ENCODE measurements around the gene TMEM236. TPM values are rescaled to one million over a fixed set of nuclear protein-coding genes. Genes with fewer than 3 reads are reported as not detected.
"Not testable (repeated sequence)": the region's sequence is repeated elsewhere in the genome, so short reads cannot be mapped to it uniquely, and the experiment has no call there.

The TMEM236 gene
- total and polyA plus RNA-seq, 7 donors: 0.28 to 10.5 (median 1.8) TPM

DNA sequence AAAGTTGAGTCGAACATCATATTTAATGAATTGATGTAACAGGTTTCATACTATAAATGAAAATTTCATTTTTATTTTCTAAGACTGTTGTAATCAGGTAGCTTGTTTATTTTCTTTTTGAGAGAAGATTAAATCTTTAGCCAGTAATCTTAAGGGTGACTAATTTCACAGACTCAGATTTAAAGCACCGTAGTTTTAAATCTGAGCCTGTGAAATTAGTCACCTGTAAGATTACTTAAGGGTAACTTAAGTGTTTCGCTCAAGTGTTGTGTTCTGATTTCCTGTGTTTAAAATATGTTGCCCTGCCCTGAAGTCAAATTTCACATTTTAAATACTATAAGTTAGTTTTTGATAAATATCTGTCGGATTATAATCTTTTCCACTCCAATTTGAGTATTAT lies 35.8 kb upstream of the TMEM236 start:
- H3K36me3 ChIP-seq: peaks cover 0 to 61% (median 20%) of the 10 kb centered on the region in 4 donors
- WGBS, 2 donors: 95 to 96% methylated on average over 4 of the region's 4 CpGs

DNA sequence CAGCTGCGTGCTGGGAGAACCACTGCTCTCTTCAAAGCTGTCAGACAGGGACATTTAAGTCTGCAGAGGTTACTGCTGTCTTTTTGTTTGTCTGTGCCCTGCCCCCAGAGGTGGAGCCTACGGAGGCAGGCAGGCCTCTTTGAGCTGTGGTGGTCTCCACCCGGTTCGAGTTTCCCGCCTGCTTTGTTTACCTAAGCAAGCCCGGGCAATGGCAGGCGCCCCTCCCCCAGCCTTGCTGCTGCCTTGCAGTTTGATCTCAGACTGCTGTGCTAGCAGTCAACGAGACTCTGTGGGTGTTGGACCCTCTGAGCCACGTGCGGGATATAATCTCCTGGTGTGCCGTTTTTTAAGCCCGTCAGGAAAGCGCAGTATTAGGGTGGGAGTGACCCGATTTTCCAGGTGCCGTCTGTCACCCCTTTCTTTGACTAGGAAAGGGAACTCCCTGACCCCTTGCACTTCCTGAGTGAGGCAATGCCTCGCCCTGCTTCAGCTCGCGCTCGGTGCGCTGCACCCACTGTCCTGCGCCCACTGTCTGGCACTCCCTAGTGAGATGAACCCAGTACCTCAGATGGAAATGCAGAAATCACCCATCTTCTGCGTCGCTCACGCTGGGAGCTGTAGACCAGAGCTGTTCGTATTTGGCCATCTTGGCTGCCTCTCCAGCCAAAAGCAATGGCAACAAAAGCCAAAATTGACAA lies 29.5 kb upstream of the TMEM236 start:
- H3K27me3 ChIP-seq; DNase-seq; H3K27ac ChIP-seq; H3K4me3 ChIP-seq; intact Hi-C loops (cut with DNase I); H3K4me1 ChIP-seq; H3K36me3 ChIP-seq; H3K9me3 ChIP-seq: not testable (repeated sequence)
- WGBS, 2 donors: 92 to 96% methylated on average over 24 of the region's 25 CpGs

More for the DNA sequence above, 35.8 kb upstream of the TMEM236 start:
- H3K27ac ChIP-seq: no peak overlapping the region
- no peak for DNase-seq
- H3K4me3 ChIP-seq: no peak overlapping the region
- H3K9me3 ChIP-seq: no peaks in the 10 kb centered on the region
- H3K4me1 ChIP-seq: peaks cover 0 to 3% (median 0%) of the 10 kb centered on the region in 4 donors
- H3K27me3 ChIP-seq: no peaks in the 10 kb centered on the region
- intact Hi-C loops (cut with DNase I): no loop called here
- TF ChIP-seq, protein P1, sequence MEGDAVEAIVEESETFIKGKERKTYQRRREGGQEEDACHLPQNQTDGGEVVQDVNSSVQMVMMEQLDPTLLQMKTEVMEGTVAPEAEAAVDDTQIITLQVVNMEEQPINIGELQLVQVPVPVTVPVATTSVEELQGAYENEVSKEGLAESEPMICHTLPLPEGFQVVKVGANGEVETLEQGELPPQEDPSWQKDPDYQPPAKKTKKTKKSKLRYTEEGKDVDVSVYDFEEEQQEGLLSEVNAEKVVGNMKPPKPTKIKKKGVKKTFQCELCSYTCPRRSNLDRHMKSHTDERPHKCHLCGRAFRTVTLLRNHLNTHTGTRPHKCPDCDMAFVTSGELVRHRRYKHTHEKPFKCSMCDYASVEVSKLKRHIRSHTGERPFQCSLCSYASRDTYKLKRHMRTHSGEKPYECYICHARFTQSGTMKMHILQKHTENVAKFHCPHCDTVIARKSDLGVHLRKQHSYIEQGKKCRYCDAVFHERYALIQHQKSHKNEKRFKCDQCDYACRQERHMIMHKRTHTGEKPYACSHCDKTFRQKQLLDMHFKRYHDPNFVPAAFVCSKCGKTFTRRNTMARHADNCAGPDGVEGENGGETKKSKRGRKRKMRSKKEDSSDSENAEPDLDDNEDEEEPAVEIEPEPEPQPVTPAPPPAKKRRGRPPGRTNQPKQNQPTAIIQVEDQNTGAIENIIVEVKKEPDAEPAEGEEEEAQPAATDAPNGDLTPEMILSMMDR (IDR thresholded peaks at IDR 0.05): no peak
- no peak for TF ChIP-seq EP300 (IDR thresholded peaks at IDR 0.05)
- TF ChIP-seq POLR2AphosphoS5 (IDR thresholded peaks at IDR 0.05): no peak
- TF ChIP-seq POLR2A (IDR thresholded peaks at IDR 0.05): no peak

DNA sequence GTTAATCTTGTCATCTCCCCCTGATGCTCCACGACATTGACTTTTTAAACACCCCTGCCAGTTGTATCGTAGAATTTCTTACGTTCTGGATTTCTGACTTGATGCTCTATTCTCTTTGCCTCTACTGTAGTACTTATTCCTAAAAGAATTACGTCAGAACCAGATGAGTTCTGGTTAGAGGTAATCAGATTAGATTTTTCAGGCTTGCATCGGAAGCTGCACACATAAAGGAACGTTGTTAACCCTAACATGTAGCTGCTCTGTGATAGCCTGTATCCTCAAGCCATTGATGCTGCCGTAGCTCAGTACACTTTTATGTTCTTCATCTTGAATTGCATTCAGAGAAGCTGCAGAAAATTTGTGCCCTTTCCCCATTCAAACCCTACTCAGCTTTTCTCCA lies 26.3 kb upstream of the TMEM236 start:
- Histone ChIP-seq H3K36me3 (peaks cover 0 to 5% (median 0%) of the 10 kb centered on the region in 4 donors), H3K4me3 (no peak overlapping the region), H3K27me3 (no peaks in the 10 kb centered on the region), H3K9me3 (no peaks in the 10 kb centered on the region), H3K4me1 (no peaks in the 10 kb centered on the region), H3K27ac (no peak overlapping the region)
- 76 to 92% methylated on average over 7 of the region's 7 CpGs for WGBS, 2 donors
- DNase-seq: no peak
- intact Hi-C loops (cut with DNase I): no loop called here
- TF ChIP-seq POLR2AphosphoS5 (IDR thresholded peaks at IDR 0.05) (no peak), POLR2A (IDR thresholded peaks at IDR 0.05) (no peak), EP300 (IDR thresholded peaks at IDR 0.05) (no peak)
- TF ChIP-seq, protein P1 (IDR thresholded peaks at IDR 0.05): no peak

DNA sequence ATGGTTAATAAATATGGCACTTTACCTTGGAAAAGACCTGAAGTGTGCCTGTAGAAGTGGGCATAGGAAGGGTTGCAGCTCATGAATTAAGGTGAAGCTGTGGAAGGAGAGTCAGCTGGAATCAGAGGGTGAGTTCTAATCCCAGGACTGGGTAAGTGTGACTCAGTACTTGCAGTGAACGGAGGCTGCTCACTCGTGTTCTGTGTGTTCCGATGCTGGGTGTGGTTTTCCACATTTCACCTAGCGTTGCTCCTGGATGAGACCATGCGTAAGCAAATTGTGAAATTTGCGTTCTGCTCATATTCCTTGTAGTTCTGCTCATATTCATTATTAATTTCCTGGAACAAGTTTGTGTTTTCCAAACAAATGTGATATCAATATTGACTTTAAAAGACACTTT lies 22.4 kb upstream of the TMEM236 start:
- no peaks in the 10 kb centered on the region for H3K9me3 ChIP-seq
- H3K27me3 ChIP-seq: no peaks in the 10 kb centered on the region
- no peak for TF ChIP-seq POLR2A (IDR thresholded peaks at IDR 0.05)
- no peak for TF ChIP-seq EP300 (IDR thresholded peaks at IDR 0.05)
- TF ChIP-seq, protein P1 (IDR thresholded peaks at IDR 0.05): no peak
- TF ChIP-seq POLR2AphosphoS5 (IDR thresholded peaks at IDR 0.05): no peak
- no peak overlapping the region for H3K27ac ChIP-seq
- H3K36me3 ChIP-seq: no peaks in the 10 kb centered on the region
- 91 to 92% methylated on average over 6 of the region's 6 CpGs for WGBS, 2 donors
- no peak for DNase-seq
- no peak overlapping the region for H3K4me3 ChIP-seq
- intact Hi-C loops (cut with DNase I): no loop called here
- H3K4me1 ChIP-seq: no peaks in the 10 kb centered on the region

DNA sequence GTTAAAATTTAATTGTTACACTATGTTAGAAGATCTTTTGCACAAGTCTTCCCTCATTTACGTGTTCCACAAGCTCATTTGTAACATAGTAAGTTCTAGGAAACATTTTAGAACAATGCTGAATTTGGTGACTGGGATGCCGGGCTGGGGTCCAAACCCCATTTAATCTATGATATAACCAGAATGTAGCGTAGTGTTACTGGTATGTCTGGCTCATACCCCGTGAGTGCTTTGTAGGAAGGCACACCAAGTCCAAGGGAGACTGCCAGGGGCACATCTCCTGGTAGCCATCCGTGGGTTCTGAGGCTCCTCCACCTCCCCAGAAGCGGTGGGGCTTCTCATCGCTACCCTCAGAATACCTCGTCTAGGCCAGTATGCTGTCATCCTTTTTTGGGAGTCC lies 21.3 kb upstream of the TMEM236 start:
- H3K36me3 ChIP-seq: no peaks in the 10 kb centered on the region
- TF ChIP-seq EP300 (IDR thresholded peaks at IDR 0.05): no peak
- TF ChIP-seq POLR2A (IDR thresholded peaks at IDR 0.05): no peak
- H3K27ac ChIP-seq: no peak overlapping the region
- 88 to 91% methylated on average over 8 of the region's 8 CpGs for WGBS, 2 donors
- H3K9me3 ChIP-seq: no peaks in the 10 kb centered on the region
- H3K4me1 ChIP-seq: no peaks in the 10 kb centered on the region
- no peak for DNase-seq
- H3K27me3 ChIP-seq: no peaks in the 10 kb centered on the region
- H3K4me3 ChIP-seq: no peak overlapping the region
- intact Hi-C loops (cut with DNase I): no loop called here

All from sigmoid colon (tissue), 7 donors.